Hippocampal formation (tissue), 2 donors: ENCODE measurements around the gene ZC3H18.
A peak's percentile ranks its signal among the peaks of the same experiment; 100 is the strongest.

Experiments
- DNase-seq, 2 donors: peaks; one replicate each; lab custom pipeline; 2025; lab: John Stamatoyannopoulos, UW

Gene ZC3H18

GRCh38 chr16:88623858-88624257 is 53.7 kb downstream of the ZC3H18 start:
- no peak for DNase-seq

- no peak for DNase-seq
Observed at GRCh38 chr16:88624481-88624880, 54.3 kb downstream of the ZC3H18 start.

- DNase-seq = no peak
Observed at GRCh38 chr16:88624977-88625576, 54.9 kb downstream of the ZC3H18 start.

- no peak for DNase-seq
Observed at GRCh38 chr16:88626646-88627045, 56.4 kb downstream of the ZC3H18 start.

GRCh38 chr16:88627531-88628411 is 57.6 kb downstream of the ZC3H18 start:
- no peak for DNase-seq

- DNase-seq = no peak
Observed at GRCh38 chr16:88628512-88628974, 58.3 kb downstream of the ZC3H18 start.

GRCh38 chr16:88629835-88630234 is 59.6 kb downstream of the ZC3H18 start:
- DNase-seq = no peak

GRCh38 chr16:88630433-88630832 is 60.2 kb downstream of the ZC3H18 start:
- no peak for DNase-seq

GRCh38 chr16:88630941-88631340 is 60.7 kb downstream of the ZC3H18 start:
- DNase-seq = no peak

- DNase-seq = no peak
Observed at GRCh38 chr16:88631384-88631783, 61.2 kb downstream of the ZC3H18 start.

- DNase-seq = no peak
Observed at GRCh38 chr16:88631920-88632586, 61.9 kb downstream of the ZC3H18 start.

- DNase-seq = no peak
Observed at GRCh38 chr16:88632587-88632930, 62.4 kb downstream of the ZC3H18 start.

GRCh38 chr16:88633684-88634140 is 63.5 kb downstream of the ZC3H18 start:
- peak in 1 of 2 donors; percentile 45 for DNase-seq

GRCh38 chr16:88634141-88634993 is 64.2 kb downstream of the ZC3H18 start:
- DNase-seq = no peak

GRCh38 chr16:88634994-88635670 is 64.9 kb downstream of the ZC3H18 start:
- no peak for DNase-seq

GRCh38 chr16:88635671-88636319 is 65.6 kb downstream of the ZC3H18 start:
- no peak for DNase-seq

- DNase-seq = no peak
Observed at GRCh38 chr16:88636488-88637265, 66.5 kb downstream of the ZC3H18 start.

- DNase-seq = no peak
Observed at GRCh38 chr16:88638323-88639230, 68.4 kb downstream of the ZC3H18 start, which contains the start of gene IL17C. Gene IL17C (plus strand): TSS chr16:88638572. CDS start chr16:88638642, 70 bp downstream.
